Measurements from ENCODE around the gene NFIA.

The NFIA gene

DNA sequence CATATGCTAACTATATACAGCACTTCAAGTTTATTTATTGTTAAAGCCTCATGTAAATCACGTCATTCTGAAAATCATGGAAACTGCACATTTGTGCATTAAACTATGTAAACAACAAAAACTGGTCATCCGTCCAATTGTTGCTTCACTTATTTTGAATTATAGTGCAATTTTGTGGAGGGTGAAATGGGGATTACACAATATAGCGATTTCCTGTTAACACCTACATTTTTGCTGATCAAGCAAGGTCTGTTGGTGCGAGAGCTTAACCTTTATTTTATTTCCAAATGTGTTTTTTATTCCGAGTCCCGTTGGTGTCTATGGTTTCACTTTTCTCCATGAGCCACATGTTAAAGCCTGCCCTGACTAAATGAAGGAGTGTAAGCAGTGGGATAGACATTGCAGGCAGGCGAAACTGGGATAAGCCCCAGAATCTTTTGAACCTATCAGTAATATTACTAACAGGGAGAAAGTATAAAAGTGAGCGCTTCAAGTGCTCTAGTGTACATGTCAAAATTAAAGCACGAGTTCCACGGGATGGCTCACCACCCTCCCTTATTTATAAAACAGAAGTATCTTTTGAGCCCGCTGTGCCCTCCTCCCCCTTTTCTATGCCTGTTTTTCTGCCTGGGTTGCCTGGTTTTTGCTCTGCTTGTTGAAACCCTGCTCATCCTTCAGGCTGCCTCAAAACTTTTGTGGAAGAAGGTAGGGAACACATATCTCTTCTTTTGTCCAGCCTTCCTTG, 120.7 kb downstream of the NFIA start:
- no peak for DNase-seq (ENCODE audit: insufficient read length)
- TF ChIP-seq TAF1 (IDR thresholded peaks at IDR 0.05; ENCODE audit: borderline replicate concordance, low read depth, low read length) (no peak), POLR2AphosphoS5 (IDR thresholded peaks at IDR 0.05; ENCODE audit: low read depth, low read length) (no peak), POLR2A (IDR thresholded peaks at IDR 0.05; ENCODE audit: low read depth, low read length) (no peak)
- FAIRE-seq, result no peak

DNA sequence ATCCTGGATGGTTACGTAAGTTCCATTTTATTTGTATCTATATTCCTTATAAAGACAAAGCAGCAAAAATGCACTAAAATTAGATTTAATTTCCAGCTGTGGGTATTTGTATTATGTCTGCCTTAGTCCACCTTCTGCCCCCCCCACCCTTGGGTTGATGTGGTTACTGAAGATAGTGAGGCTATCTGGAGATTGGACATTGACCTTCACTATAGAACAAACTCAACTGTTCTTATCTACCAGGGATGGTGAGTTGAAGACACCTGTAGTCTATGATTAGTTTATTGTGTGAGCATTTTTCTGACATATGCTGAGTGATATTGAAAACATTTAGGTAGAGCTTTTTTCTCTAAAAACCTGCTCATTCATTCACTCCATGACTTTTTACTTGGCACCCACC, 122.2 kb downstream of the NFIA start:
- FAIRE-seq (no peak), DNase-seq (ENCODE audit: insufficient read length) (no peak)
- TF ChIP-seq POLR2AphosphoS5 (IDR thresholded peaks at IDR 0.05; ENCODE audit: low read depth, low read length), result no peak
- TF ChIP-seq TAF1 (IDR thresholded peaks at IDR 0.05; ENCODE audit: borderline replicate concordance, low read depth, low read length), result no peak
- no peak for TF ChIP-seq POLR2A (IDR thresholded peaks at IDR 0.05; ENCODE audit: low read depth, low read length)

- FAIRE-seq (no peak), DNase-seq (ENCODE audit: insufficient read length) (no peak)
- TF ChIP-seq POLR2A (IDR thresholded peaks at IDR 0.05; ENCODE audit: low read depth, low read length) (no peak), TAF1 (IDR thresholded peaks at IDR 0.05; ENCODE audit: borderline replicate concordance, low read depth, low read length) (no peak), POLR2AphosphoS5 (IDR thresholded peaks at IDR 0.05; ENCODE audit: low read depth, low read length) (no peak)
Observed at GRCh38 chr1:61207416-61207815, 125.1 kb downstream of the NFIA start.

GRCh38 chr1:61208172-61208571, 125.8 kb downstream of the NFIA start:
- DNase-seq (ENCODE audit: insufficient read length), result no peak
- TF ChIP-seq POLR2AphosphoS5 (IDR thresholded peaks at IDR 0.05; ENCODE audit: low read depth, low read length), result no peak
- no peak for FAIRE-seq

DNA sequence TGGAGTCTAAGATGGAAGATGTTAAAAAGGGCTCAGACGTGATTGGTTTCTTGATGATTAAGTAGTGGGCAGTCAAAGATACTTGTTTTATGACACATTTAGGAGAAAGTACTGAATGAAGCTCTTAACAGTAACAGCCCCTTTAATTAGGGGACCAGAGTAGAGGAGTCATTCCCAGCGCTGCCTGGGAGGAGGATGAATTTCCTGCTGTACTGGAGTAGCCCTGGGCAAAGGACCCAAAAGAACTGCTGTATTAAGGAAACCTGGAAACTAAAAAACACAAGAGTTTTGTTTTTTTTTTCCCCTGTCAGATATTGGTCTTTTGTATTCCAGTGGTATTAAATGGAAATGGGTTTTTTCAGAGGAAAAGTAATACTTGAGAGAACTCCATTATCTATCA, 126.5 kb downstream of the NFIA start:
- TF ChIP-seq TAF1 (IDR thresholded peaks at IDR 0.05; ENCODE audit: borderline replicate concordance, low read depth, low read length), result no peak
- no peak for FAIRE-seq
- DNase-seq (ENCODE audit: insufficient read length), result no peak

- TF ChIP-seq POLR2AphosphoS5 (IDR thresholded peaks at IDR 0.05; ENCODE audit: low read depth, low read length), result no peak
- no peak for TF ChIP-seq TAF1 (IDR thresholded peaks at IDR 0.05; ENCODE audit: borderline replicate concordance, low read depth, low read length)
- no peak for TF ChIP-seq POLR2A (IDR thresholded peaks at IDR 0.05; ENCODE audit: low read depth, low read length)
- FAIRE-seq (no peak), DNase-seq (ENCODE audit: insufficient read length) (no peak)
Observed at GRCh38 chr1:61210435-61211154, 128.2 kb downstream of the NFIA start.

DNA sequence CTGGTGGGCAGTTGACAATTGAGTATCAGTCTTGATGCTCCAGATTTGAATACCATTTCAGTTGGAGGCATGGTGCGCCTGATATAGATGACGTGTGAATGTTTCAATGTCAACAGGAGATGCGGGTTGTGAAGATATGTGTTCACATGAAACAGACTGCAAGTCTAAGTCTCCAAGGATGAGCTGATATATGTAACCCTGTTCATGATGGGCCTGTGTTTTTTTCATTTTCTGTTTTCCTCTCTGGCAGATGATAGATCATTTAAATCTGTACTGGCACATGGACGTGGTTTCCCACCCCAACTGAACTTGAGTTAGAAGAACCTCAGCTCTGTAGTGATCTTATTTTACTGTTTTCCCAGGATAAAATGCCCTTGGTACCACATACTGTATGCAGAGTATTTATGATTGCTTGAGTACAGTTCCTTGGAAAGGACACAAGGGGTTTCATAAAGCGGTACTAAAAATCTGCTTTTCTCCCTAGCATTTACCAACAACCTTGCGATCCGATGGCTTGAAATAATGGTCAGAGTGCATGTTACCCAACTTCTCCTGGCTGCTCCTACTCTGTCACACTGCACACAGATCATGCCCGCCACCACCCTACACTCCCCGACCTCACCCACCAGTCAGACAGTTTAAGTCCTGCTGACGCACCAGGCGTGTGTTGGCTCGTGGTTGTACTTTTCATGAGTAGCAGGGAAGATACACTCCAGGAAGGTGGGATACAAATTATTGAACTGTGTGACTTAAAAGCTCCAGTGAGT, 131.1 kb downstream of the NFIA start:
- FAIRE-seq (no peak), DNase-seq (ENCODE audit: insufficient read length) (no peak)
- TF ChIP-seq TAF1 (IDR thresholded peaks at IDR 0.05; ENCODE audit: borderline replicate concordance, low read depth, low read length), result no peak
- no peak for TF ChIP-seq POLR2A (IDR thresholded peaks at IDR 0.05; ENCODE audit: low read depth, low read length)
- TF ChIP-seq POLR2AphosphoS5 (IDR thresholded peaks at IDR 0.05; ENCODE audit: low read depth, low read length), result no peak

DNA sequence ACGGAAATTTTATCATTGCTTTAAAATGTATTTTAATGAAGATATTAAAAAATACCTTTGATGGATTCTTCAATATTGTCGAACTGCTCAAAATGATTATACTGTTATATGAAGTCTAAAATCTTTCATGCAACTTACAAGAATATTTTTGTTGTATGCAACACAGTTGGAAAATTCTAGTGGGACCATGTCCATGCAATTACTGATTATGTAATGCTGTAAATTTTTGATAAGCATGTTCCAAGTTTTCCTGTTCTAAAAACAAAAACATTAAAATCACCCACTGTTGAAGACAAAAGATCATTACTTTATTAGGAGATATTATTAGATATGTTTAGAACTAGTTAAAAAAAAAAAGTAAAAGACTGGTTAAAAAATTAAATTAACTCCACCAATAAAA, 132.8 kb downstream of the NFIA start:
- DNase-seq (ENCODE audit: insufficient read length), result no peak
- FAIRE-seq, result no peak
- TF ChIP-seq POLR2AphosphoS5 (IDR thresholded peaks at IDR 0.05; ENCODE audit: low read depth, low read length) (no peak), TAF1 (IDR thresholded peaks at IDR 0.05; ENCODE audit: borderline replicate concordance, low read depth, low read length) (no peak), POLR2A (IDR thresholded peaks at IDR 0.05; ENCODE audit: low read depth, low read length) (no peak)

- no peak for TF ChIP-seq TAF1 (IDR thresholded peaks at IDR 0.05; ENCODE audit: borderline replicate concordance, low read depth, low read length)
- no peak for TF ChIP-seq POLR2AphosphoS5 (IDR thresholded peaks at IDR 0.05; ENCODE audit: low read depth, low read length)
- TF ChIP-seq POLR2A (IDR thresholded peaks at IDR 0.05; ENCODE audit: low read depth, low read length), result no peak
- DNase-seq (ENCODE audit: insufficient read length) (no peak), FAIRE-seq (no peak)
Observed at GRCh38 chr1:61215676-61216289, 133.4 kb downstream of the NFIA start.

DNA sequence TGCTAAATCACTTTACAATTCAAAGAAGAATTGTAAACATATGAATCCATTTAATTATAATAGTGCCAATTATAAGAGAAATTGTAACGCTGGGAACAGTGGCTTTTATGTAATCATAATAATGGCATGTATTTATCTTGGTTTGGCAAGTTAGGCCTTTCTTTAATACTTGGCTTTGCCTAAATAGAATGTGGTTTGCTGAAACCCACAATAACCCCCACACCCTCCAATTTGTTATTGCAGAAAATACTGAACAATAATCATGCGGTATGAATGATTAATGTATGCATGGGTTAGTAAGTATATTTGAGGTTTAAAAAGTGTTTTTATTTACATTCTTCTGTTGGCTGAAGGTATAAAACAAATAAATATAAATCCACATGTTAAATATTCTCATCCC, 138.2 kb downstream of the NFIA start:
- DNase-seq (ENCODE audit: insufficient read length), result no peak
- no peak for FAIRE-seq
- TF ChIP-seq TAF1 (IDR thresholded peaks at IDR 0.05; ENCODE audit: borderline replicate concordance, low read depth, low read length), result no peak

DNA sequence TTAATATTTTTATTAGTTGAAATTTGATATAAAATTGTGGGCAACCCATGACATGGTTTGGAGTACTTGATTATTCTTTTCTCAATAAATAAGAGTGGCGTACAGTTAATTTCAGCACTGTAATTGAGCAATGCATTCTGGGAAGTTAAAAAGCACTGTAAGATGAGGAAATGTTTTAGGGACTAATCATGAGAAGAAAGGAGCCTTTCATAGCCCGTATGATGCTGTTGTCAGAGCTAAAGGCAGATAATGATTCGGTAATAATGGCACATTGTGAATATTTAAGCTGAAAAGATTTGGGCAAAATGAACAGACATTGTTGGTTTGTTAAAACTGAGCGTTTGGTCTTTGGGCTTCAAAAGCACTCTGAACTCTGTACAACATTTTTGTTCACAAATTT, 139.3 kb downstream of the NFIA start:
- FAIRE-seq (no peak), DNase-seq (ENCODE audit: insufficient read length) (no peak)
- TF ChIP-seq TAF1 (IDR thresholded peaks at IDR 0.05; ENCODE audit: borderline replicate concordance, low read depth, low read length), result no peak
- TF ChIP-seq POLR2A (IDR thresholded peaks at IDR 0.05; ENCODE audit: low read depth, low read length), result no peak
- TF ChIP-seq POLR2AphosphoS5 (IDR thresholded peaks at IDR 0.05; ENCODE audit: low read depth, low read length), result no peak

Data from GM12892 (cell line).